Dermis blood vessel endothelial cell (primary cell): ENCODE data around the gene GRIN3B. TPM values are rescaled to one million over a fixed set of nuclear protein-coding genes. Genes with fewer than 3 reads are reported as not detected.
"Not testable (repeated sequence)": the region's sequence is repeated elsewhere in the genome, so short reads cannot be mapped to it uniquely, and the experiment has no call there.

Experiments
- DNase-seq: peaks from one replicate; pipeline ENCODE4 v3.0.0; 2010
- total RNA-seq: library from RNA; depleted of rRNA; stranded (reverse); fragments of >200 nt; gene quantifications from 2 replicates; pipeline ENCODE4 v1.2.3, GENCODE V29; 2014

GRIN3B gene
- total RNA-seq, 1 donor from 2014 or later: 1.0 TPM

DNA sequence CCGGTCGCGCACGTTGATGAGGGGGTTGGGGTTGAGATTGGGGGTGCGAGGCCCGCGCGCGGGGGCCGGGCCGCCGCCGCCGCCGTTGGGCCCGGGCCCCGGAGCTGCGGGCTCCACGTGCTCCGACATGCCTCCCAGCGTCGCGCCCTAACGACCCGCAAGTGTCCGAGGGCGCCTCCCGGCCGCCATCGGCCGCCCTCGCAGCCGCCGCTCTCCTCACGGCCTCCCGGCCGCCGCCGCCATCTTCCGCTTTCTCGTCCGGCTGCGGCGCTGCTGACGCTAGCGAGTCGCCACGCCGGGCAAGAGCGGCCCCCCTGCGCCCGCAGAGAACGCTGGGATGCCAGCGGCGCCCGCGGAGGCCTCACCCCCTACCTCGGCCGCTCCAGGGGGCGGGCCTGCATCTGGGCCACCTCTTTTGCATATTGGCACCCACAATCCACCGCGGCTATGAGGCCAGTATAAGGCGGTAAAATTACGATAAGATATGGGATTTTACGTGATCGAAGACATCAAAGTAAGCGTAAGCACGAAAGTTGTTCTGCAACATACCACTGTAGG, 20.7 kb downstream of the GRIN3B start, which contains the start of gene TMEM259:
Gene TMEM259 (minus strand): TSS at position 256 of the 558 bp plus-strand sequence. CDS start 127 bp downstream, at position 129.
- DNase-seq: peak; percentile 98

- DNase-seq: not testable (repeated sequence)
Observed at GRCh38 chr19:1023883-1024188, 23.6 kb downstream of the GRIN3B start.

DNA sequence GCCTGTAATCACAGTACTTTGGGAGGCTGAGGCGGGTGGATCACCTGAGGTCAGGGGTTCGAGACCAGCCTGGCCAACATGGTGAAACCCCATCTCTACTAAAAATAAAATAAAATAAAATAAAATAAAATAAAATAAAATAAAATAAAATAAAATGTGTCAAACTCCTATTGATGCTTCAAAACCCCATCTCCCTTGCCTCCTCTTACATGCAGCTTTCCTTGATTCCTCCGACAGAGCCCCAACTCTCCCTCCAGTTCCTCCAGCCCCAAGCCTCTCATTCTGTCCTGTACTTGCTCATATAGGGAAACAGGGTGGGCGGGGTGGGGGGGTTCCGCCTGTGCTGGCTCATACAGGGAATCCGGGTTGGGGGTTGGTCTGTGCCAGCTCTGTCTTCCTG, 24.9 kb downstream of the GRIN3B start:
- DNase-seq: not testable (repeated sequence)

DNA sequence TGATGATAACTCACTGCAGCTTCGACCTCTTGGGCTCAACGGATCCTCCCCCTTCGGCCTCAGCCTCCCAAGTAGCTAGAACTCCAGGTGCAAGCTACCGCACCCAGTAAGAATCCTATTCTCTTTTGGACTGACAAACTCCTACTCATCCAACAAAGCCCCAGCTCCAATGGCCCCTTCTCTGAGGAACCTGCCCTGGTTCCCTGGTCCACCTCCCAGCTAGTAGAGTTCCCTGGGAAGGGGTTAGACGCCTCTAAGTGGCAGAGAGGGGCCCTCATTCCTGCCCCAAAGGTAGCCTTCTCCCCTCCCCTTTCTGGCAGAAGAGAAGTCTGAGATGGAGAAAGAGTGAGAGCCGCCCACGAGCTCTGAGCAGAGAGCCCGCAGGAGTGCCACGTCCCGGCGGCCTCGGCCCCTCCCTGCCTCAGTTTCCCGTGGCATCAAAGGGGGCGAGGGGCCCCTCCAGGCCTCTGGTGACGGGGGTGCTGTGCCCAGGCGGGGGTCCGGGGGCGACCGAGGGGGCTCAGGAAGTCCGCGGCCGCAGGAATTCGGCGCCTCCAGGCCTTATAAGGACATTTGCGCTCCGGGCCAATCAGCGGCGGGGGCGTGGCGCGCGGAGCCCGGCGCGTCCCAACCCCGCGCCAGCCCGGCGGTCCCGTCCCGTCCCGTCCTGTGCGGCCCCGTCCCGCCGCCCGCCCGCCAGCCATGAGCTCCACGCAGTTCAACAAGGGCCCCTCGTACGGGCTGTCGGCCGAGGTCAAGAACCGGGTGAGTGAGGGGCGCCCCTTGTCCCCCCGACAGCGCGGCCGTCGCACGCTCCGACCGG, 26.0 kb downstream of the GRIN3B start, which contains the start of gene CNN2:
Gene CNN2 (plus strand): TSS at position 649 of the 823 bp plus-strand sequence. CDS start 54 bp downstream, at position 703.
- peak; percentile 85 for DNase-seq

DNA sequence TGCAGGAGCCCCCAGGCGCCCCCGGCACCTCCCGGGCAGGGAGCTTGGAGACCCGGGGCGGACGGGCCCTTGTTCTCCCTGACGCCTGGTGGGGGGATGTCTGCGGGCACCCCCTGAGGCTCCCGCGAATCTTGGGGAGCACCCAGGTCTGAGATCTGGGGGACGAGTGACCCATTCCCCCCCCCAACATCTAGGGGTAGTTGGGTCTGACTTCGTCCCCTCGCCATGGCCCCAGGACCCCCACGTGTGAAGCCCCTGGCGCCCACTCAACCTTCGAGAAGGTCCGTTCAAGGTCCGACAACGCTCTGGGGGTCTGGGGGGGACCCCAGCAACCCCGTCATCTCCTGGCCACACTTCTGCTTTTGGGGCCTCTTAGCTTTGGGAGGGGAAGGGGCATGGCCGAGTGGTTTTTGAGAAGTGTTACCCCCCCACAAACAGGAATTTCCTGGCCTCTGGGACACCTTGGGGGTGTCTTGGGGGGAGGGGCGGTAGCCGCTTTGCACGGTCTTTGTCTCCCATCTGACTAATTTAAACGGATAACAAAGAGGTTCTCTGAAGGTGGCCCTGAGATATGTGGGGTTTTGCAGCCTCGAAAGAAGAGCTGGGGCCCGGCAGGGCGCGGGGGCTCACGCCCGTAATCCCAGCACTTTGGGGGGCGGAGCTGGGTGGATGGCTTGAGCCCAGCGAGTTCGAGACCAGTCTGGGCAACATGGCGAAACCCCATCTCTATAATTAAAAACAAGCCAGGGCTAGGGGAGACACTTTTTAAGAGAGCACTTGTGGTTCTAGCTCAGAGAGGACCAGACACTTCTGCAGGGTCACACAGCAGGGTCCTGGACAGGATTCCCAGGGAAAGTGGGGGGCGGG, 26.8 kb downstream of the GRIN3B start:
- peak; percentile 42 for DNase-seq

DNA sequence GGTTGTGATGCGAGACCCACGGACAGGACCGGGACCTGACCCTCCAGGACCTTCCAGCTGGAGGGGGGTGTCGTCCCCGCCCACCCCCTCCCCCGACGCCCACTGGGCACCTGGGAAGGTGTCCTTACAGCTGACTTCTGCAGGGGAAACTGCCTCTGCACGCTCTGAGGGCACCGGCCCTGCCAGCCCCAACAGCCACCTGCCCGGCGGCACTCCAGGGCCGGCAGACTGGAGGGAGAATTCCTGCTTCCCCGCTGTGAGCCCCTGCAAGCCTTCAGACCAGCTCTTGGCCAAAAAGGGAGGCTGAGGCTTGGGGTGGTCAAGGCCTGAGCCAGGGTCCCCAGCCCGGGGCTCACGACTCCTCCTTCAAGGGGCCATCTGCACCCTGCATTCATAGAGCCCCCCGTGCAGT, 27.4 kb downstream of the GRIN3B start:
- DNase-seq: peak; percentile 28

DNA sequence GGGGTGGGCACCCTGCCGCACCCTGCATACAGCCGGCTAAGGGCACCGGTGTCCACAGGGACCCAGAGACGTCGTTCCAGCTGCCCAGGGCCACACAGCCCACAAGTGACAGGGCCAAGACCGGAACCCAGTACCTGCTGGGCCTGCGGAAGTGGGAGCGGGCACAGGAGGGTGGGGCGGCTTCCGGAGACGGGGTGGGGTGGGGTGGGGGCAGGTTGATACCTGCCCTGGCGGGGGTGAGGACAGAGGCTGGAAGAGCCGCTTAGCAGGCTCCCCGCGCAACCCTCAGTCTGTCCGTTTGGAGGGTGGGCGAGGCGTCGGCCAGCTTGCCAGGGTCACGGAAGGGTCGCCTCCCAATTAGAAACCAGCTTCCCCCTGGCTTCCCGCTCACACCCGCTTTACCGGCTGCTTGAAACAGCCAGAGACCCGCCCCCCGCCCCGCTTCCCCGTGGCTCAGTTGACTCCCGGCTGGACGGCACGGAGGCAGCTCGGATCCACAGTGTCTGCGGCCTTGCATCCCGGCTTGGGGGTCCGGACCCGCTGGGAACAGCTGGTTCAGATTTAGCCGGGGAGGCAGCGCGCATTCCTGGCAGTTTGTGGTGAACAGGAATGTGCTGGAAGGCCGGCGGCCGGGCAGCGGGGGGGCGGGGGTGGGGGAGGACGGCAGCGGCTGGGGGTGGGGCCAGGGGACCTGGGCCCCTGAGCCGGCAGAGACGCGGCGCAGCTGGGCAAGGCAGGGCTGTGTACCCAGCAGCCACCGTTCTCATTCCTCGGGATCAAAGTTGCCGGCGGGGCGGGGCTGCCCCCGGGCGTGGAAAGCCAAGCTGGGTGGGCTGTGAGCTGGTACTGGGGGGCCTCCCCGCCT, 28.1 kb downstream of the GRIN3B start:
- DNase-seq: peak; percentile 73

DNA sequence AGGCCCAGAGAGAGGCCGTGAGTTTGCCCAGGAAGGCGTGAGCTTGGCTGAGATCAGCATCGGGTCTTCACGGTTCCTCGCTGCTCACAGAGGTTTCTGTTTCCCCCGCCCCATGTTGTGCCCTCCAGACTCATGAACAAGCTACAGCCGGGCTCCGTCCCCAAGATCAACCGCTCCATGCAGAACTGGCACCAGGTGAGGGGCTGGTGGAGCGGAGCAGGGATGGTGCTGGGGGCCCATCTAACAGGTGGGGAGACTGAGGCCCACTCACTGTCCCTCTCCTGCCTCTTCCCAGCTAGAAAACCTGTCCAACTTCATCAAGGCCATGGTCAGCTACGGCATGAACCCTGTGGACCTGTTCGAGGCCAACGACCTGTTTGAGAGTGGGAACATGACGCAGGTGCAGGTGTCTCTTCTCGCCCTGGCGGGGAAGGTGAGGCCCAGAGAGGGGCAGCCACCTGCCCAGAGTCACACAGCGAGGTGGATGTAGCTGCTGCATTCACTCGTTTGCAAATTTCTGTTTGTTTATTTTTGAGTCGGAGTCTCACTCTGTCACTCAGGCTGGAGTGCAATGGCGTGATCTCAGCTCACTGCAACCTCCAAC, 32.1 kb downstream of the GRIN3B start:
- no peak for DNase-seq

- no peak for DNase-seq
Observed at GRCh38 chr19:1035998-1036621, 35.9 kb downstream of the GRIN3B start.

DNA sequence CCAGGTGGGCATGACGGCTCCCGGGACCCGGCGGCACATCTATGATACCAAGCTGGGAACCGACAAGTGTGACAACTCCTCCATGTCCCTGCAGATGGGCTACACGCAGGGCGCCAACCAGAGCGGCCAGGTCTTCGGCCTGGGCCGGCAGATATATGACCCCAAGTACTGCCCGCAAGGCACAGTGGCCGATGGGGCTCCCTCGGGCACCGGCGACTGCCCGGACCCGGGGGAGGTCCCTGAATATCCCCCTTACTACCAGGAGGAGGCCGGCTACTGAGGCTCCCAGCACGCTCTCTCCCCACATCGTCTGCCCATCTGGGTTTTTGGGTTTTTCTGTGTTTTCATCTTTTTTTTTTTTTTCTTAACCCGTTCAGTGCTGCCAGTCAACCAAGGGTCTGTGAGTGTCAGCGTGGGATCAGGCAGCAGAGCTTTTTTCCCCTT, 37.4 kb downstream of the GRIN3B start:
- no peak for DNase-seq

GRCh38 chr19:1038978-1039645, 38.9 kb downstream of the GRIN3B start:
- DNase-seq: no peak

DNA sequence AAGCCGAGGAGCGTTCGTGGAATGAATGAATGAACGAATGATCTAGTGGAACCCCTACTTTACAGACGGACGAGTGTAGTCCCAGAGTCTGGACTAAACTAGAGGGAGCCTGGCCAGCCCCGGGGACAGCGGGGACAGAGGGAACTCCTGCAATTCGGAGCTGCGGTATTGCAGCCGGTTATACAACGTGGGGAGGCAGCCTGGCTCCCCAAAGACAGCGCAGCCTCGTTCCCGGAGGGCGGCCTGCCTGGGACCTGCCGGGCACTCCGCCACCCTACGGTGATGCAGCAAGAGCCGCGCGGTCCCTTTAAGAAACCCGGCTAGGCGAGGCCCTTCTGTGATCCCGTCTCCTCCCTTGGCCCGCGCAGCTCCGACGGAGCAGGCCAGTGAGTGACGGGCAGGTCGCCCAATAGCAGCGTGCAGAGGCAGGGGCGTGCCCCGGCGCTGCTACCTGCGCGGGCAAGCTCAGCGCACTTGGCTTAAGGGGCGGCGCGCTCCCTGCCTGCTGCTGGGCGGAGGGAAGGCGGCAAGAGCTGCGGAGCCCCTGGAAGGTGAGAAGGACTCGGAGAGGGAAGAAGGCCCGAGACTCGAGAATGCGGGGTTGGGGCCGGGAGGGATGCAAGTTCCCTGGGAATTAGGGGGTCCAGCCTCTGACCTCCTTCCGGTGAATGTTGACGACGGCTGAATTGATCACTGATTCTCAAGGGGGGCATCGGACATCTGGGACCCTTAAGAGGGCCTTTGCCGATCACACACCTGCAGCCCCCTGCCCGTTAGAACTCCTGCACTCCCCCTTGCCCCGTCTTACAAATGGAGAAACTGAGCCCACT, 39.6 kb downstream of the GRIN3B start, which contains the start of gene ABCA7:
Gene ABCA7 (plus strand): TSS at position 462 of the 830 bp plus-strand sequence. CDS start 1,255 bp downstream, outside the sequence.
- DNase-seq: peak; percentile 99

DNA sequence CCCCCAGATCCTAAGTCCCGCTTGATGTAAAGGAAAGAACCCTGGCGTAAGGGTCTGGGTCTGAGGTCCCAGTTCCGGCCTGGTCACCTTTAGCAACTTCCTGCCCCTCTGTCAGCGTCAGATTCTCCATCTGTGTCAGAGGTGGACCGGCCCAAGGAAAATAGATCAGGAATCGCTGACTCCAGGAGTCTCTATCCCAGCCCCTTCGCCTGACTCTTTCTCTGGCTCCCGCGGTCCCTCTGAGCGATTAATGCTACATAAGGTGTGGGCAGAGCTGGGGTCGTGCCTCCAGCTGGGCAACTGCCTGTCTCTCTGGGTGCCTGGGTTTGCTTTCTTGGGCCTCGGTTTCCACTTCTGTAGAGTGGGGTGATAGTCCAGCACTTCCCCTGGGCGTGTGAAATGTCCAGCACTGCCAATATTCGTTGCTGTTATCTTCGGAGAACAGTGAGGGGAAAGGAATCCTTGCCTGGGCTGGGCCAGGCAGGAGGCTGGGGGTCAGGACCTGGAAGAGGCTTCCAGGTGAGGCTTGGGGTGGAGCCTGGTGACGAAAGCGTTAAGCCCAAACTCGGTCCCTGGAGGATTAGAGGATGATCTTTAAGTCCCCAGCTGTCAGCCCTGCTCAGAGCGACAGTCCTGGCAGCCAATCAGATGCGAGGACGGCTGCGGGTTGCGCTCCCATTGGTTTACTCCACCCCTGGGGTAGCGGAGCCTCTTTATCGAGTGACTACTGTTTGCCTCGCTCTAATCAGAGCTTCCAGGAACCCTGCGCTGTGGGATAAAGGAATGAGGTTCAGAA, 40.5 kb downstream of the GRIN3B start:
- DNase-seq: peak; percentile 91

GRCh38 chr19:1041272-1041834, 41.1 kb downstream of the GRIN3B start:
- DNase-seq: no peak

GRCh38 chr19:1041835-1042685, 41.8 kb downstream of the GRIN3B start:
- DNase-seq: no peak

- DNase-seq: no peak
Observed at GRCh38 chr19:1042689-1043511, 42.7 kb downstream of the GRIN3B start.
